ENCODE results near the gene FHAD1.

FHAD1 gene

GRCh38 chr1:15212216-15212953 lies 34.6 kb upstream of the FHAD1 start:
- ATAC-seq: peak; percentile 16; the same call in 2 of the 3 replicates

GRCh38 chr1:15212954-15213291 lies 34.1 kb upstream of the FHAD1 start:
- TF ChIP-seq ESRRG (CRISPR knock-in tag; IDR thresholded peaks at IDR 0.05) (no peak), CSDC2 (CRISPR knock-in tag; IDR thresholded peaks at IDR 0.05) (no peak), ZC3H10 (CRISPR knock-in tag; IDR thresholded peaks at IDR 0.05) (no peak), SNAI2 (CRISPR knock-in tag; IDR thresholded peaks at IDR 0.05) (no peak), ZNF8 (CRISPR knock-in tag; IDR thresholded peaks at IDR 0.05) (no peak), CREB5 (CRISPR knock-in tag; IDR thresholded peaks at IDR 0.05; ENCODE audit: low read depth) (no peak), TCF4 (CRISPR knock-in tag; IDR thresholded peaks at IDR 0.05; ENCODE audit: borderline replicate concordance) (no peak), OSR1 (CRISPR knock-in tag; IDR thresholded peaks at IDR 0.05) (no peak), ZNF565 (CRISPR knock-in tag; conservative IDR thresholded peaks at IDR 0.05; ENCODE audit: low read depth) (no peak), POU6F1 (CRISPR knock-in tag; IDR thresholded peaks at IDR 0.05; ENCODE audit: borderline replicate concordance, low read depth) (no peak), ZNF70 (CRISPR knock-in tag; IDR thresholded peaks at IDR 0.05) (no peak)
- TF ChIP-seq, protein P1, sequence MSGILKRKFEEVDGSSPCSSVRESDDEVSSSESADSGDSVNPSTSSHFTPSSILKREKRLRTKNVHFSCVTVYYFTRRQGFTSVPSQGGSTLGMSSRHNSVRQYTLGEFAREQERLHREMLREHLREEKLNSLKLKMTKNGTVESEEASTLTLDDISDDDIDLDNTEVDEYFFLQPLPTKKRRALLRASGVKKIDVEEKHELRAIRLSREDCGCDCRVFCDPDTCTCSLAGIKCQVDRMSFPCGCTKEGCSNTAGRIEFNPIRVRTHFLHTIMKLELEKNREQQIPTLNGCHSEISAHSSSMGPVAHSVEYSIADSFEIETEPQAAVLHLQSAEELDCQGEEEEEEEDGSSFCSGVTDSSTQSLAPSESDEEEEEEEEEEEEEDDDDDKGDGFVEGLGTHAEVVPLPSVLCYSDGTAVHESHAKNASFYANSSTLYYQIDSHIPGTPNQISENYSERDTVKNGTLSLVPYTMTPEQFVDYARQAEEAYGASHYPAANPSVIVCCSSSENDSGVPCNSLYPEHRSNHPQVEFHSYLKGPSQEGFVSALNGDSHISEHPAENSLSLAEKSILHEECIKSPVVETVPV (CRISPR knock-in tag; IDR thresholded peaks at IDR 0.05): no peak
- TF ChIP-seq, protein P2, sequence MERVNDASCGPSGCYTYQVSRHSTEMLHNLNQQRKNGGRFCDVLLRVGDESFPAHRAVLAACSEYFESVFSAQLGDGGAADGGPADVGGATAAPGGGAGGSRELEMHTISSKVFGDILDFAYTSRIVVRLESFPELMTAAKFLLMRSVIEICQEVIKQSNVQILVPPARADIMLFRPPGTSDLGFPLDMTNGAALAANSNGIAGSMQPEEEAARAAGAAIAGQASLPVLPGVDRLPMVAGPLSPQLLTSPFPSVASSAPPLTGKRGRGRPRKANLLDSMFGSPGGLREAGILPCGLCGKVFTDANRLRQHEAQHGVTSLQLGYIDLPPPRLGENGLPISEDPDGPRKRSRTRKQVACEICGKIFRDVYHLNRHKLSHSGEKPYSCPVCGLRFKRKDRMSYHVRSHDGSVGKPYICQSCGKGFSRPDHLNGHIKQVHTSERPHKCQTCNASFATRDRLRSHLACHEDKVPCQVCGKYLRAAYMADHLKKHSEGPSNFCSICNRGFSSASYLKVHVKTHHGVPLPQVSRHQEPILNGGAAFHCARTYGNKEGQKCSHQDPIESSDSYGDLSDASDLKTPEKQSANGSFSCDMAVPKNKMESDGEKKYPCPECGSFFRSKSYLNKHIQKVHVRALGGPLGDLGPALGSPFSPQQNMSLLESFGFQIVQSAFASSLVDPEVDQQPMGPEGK (CRISPR knock-in tag; IDR thresholded peaks at IDR 0.05; ENCODE audit: borderline replicate concordance): no peak
- ATAC-seq: peak; percentile 51

More at GRCh38 chr1:15212216-15212953, 34.6 kb upstream of the FHAD1 start:
- no peak for TF ChIP-seq ZC3H10 (CRISPR knock-in tag; IDR thresholded peaks at IDR 0.05)
- TF ChIP-seq POU6F1 (CRISPR knock-in tag; IDR thresholded peaks at IDR 0.05; ENCODE audit: borderline replicate concordance, low read depth): no peak
- TF ChIP-seq ZNF8 (CRISPR knock-in tag; IDR thresholded peaks at IDR 0.05): no peak
- no peak for TF ChIP-seq ARNTL (CRISPR knock-in tag; IDR thresholded peaks at IDR 0.05; ENCODE audit: borderline replicate concordance, low read depth)
- TF ChIP-seq, protein P2 (CRISPR knock-in tag; IDR thresholded peaks at IDR 0.05; ENCODE audit: borderline replicate concordance): no peak
- no peak for TF ChIP-seq GLIS3 (CRISPR knock-in tag; IDR thresholded peaks at IDR 0.05)
- no peak for TF ChIP-seq ZNF70 (CRISPR knock-in tag; IDR thresholded peaks at IDR 0.05)
- TF ChIP-seq ESRRG (CRISPR knock-in tag; IDR thresholded peaks at IDR 0.05): no peak

DNA sequence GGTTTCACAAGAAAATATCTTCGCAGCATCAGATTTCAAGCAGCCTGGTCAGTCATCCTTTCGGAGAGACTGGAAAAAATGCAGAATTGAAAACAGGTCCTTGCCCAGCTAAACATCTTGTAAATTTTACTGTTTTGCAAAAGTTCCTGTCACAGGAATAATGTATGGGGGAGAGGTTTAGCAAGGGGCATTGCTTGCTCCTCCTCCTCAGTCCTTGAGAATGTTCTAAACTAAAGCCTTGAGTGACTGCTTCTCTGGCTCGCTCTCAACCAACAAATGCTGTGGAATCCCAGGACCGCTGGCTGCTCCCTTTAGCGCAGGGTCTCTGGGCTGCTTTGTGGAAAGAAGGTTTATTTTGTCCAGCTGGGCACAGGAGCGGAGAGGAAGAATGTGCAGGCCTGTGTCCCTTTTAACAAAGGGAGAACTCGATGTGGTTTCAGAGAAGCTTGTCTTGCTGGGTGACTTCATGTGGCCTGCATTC lies 33.6 kb upstream of the FHAD1 start:
- TF ChIP-seq ESRRG (CRISPR knock-in tag; IDR thresholded peaks at IDR 0.05): no peak
- no peak for TF ChIP-seq BACH2 (CRISPR knock-in tag; IDR thresholded peaks at IDR 0.05; ENCODE audit: borderline replicate concordance)
- TF ChIP-seq OSR1 (CRISPR knock-in tag; IDR thresholded peaks at IDR 0.05): no peak
- ATAC-seq: peak; percentile 58

All from SK-N-SH treated with all-trans-retinoic acid at 6 μM for 48 hours (cell line).